K562 (cell line): ENCODE measurements around the gene SNTG2. TPM values are rescaled to one million over a fixed set of nuclear protein-coding genes. Genes with fewer than 3 reads are reported as not detected.

ENCODE experiments used
- ATAC-seq: fragments of 200-7000 bp; cut with Tn5 transposase; 3 replicates; pipeline ENCODE4 v1.9.1; 2020; ENCODE audit warnings: moderate library complexity
- BruUV-seq: library from RNA; stranded (reverse); fragments of 400-500 nt; replicated peaks from 2 replicates; lab custom pipeline; 2021; lab: Mats Ljungman, UMichigan
- CTCF ChIA-PET: fragments of 300-600 bp; formaldehyde crosslinking; extraction: SDS; loops from one replicate; lab custom pipeline; 2021; ENCODE audit warnings: low intra/inter-chr PET ratio; lab: Yijun Ruan, JAX
- POLR2A ChIA-PET: fragments of 300-600, 350-650 bp; sonication (Branson Sonifier 250); formaldehyde crosslinking; extraction: SDS; loops from one replicate; lab custom pipeline; 2021; ENCODE audit warnings: antibody characterized with exemption, inconsistent platforms; lab: Yijun Ruan, JAX
- DNase-seq, 4 experiments: peaks; one replicate each; pipeline versions ENCODE4 v3.0.0 to v3.0.0-alpha.2; 2011 to 2018; ENCODE audit warnings: low spot score in 3 of 4, mixed read lengths in 3 of 4; ENCODE audit errors: extremely low read depth in 1 of 4
- FAIRE-seq: peaks from 2 replicates; lab custom pipeline; 2011; peaks lifted over from hg19 to GRCh38; lab: Jason Lieb, UNC
- H2AFZ ChIP-seq: 2 replicates; pipeline ENCODE4 v1.6.0; 2011; ENCODE audit warnings: low read depth, low read length, control low read depth, inconsistent platforms
- H3K27ac ChIP-seq: fragments of 200-600 bp; 3 replicates; pipeline ENCODE4 v1.8.0; 2011; ENCODE audit warnings: low read depth, mild to moderate bottlenecking, control low read depth, inconsistent platforms, low read length, moderate library complexity, mixed read lengths; ENCODE audit errors: extremely low read depth
- H3K27me3 ChIP-seq, 2 experiments: fragments of 300-600 bp in 1 of 2; 2 replicates in 1 of 2; 3 replicates in 1 of 2; pipeline versions ENCODE4 v1.6.0 to v1.8.0; 2011; ENCODE audit warnings: inconsistent platforms in 2 of 2, low read length in 2 of 2, mild to moderate bottlenecking in 1 of 2, mixed read lengths in 1 of 2, moderate library complexity in 1 of 2; ENCODE audit not compliant: control insufficient read depth in 2 of 2, insufficient read depth in 2 of 2
- H3K36me3 ChIP-seq: fragments of 300-600 bp; 3 replicates; pipeline ENCODE4 v1.8.0; 2011; ENCODE audit warnings: mild to moderate bottlenecking, low read length, inconsistent platforms; ENCODE audit not compliant: control insufficient read depth, insufficient read depth
- H3K4me1 ChIP-seq, 2 experiments: fragments of 200-600 bp in 1 of 2; replicated peaks in 1 of 2; 2 replicates in 1 of 2; 3 replicates in 1 of 2; pipeline versions ENCODE4 v1.5.1 to v1.8.0; 2011; ENCODE audit warnings: inconsistent platforms in 2 of 2, low read length in 2 of 2, mild to moderate bottlenecking in 1 of 2, mixed read lengths in 1 of 2, moderate library complexity in 1 of 2; ENCODE audit not compliant: control insufficient read depth in 2 of 2, insufficient read depth in 2 of 2
- H3K4me2 ChIP-seq: 2 replicates; pipeline ENCODE4 v1.6.1; 2011; ENCODE audit warnings: low read length, control low read depth, inconsistent platforms, mixed read lengths; ENCODE audit not compliant: insufficient read depth
- H3K4me3 ChIP-seq: fragments of 200-600 bp; sonication (generic), shearing (Covaris generic); 2 replicates; pipeline ENCODE4 v1.5.1; 2016; ENCODE audit warnings: control low read depth, inconsistent platforms
- H3K79me2 ChIP-seq: fragments of 200-600 bp; 3 replicates; pipeline ENCODE4 v1.8.0; 2011; ENCODE audit warnings: low read length, inconsistent platforms; ENCODE audit not compliant: control insufficient read depth, insufficient read depth
- H3K9ac ChIP-seq, 2 experiments: 2 replicates each; pipeline versions ENCODE4 v1.6.0 to v1.6.1; 2011; ENCODE audit warnings: low read depth in 2 of 2, low read length in 2 of 2, control low read depth in 1 of 2, inconsistent platforms in 1 of 2, mild to moderate bottlenecking in 1 of 2, mixed read lengths in 1 of 2; ENCODE audit not compliant: insufficient read depth in 1 of 2
- H3K9me1 ChIP-seq: one replicate; pipeline ENCODE4 v1.6.0; 2011; ENCODE audit warnings: inconsistent platforms, mild to moderate bottlenecking, low read length, moderate library complexity; ENCODE audit not compliant: control insufficient read depth, insufficient read depth
- H3K9me3 ChIP-seq: replicated peaks from 2 replicates; pipeline ENCODE4 v1.5.1; 2011; ENCODE audit warnings: low read depth, low read length, inconsistent platforms; ENCODE audit not compliant: control insufficient read depth, insufficient read depth
- H4K20me1 ChIP-seq: replicated peaks from 2 replicates; pipeline ENCODE4 v1.6.1; 2011; ENCODE audit warnings: low read length, inconsistent platforms, mixed read lengths; ENCODE audit not compliant: control insufficient read depth, insufficient read depth
- ARHGAP35 ChIP-seq: fragments of 450-650 bp; IDR thresholded peaks from 2 replicates; pipeline ENCODE4 v1.6.1; 2018; ENCODE audit not compliant: partially characterized antibody
- HDAC8 ChIP-seq: fragments of 450-650 bp; IDR thresholded peaks from 2 replicates; pipeline ENCODE4 v1.6.1; 2016; ENCODE audit warnings: mild to moderate bottlenecking, missing genetic modification characterization, moderate library complexity, missing compliant biosample characterization
- HMG20B ChIP-seq: fragments of 250-450 bp; sonication (Bioruptor Pico); IDR thresholded peaks from 2 replicates; pipeline ENCODE4 v1.5.0; 2021; ENCODE audit warnings: mild to moderate bottlenecking
- HNRNPH1 ChIP-seq: fragments of 200-400 bp; formaldehyde crosslinking; optimal IDR thresholded peaks from 2 replicates; pipeline ENCODE3; 2017; ENCODE audit warnings: low read depth, mild to moderate bottlenecking, low read length, moderate library complexity
- HNRNPLL ChIP-seq: fragments of 200-400 bp; formaldehyde crosslinking; IDR thresholded peaks from 2 replicates; pipeline ENCODE4 v1.6.1; 2017; ENCODE audit warnings: low read length, low read depth, mild to moderate bottlenecking; ENCODE audit not compliant: poor library complexity, severe bottlenecking
- NR0B1 ChIP-seq: fragments of 450-650 bp; IDR thresholded peaks from one replicate; pipeline ENCODE4 v1.6.1; 2018; ENCODE audit warnings: mild to moderate bottlenecking, moderate library complexity; ENCODE audit not compliant: partially characterized antibody
- SMARCA5 ChIP-seq: fragments of 450-650 bp; IDR thresholded peaks from 2 replicates; pipeline ENCODE4 v1.6.1; 2016
- SNAPC5 ChIP-seq: fragments of 250-450 bp; sonication (Bioruptor Pico); IDR thresholded peaks from 2 replicates; pipeline ENCODE4 v1.8.0; 2021; ENCODE audit warnings: moderate library complexity, mild to moderate bottlenecking, inconsistent platforms
- ZBTB9 ChIP-seq: fragments of 450-650 bp; formaldehyde crosslinking; IDR thresholded peaks from 2 replicates; pipeline ENCODE4 v1.4.0; 2020; ENCODE audit warnings: mild to moderate bottlenecking, moderate library complexity
- ZNF75A ChIP-seq: fragments of 450-650 bp; formaldehyde crosslinking; IDR thresholded peaks from 2 replicates; pipeline ENCODE4 v1.4.0; 2020; ENCODE audit warnings: mild to moderate bottlenecking
- WGBS: fragments of 100-300 bp; shearing (Covaris generic); methylation state at CpG from one replicate; pipeline ENCODE4 v1.1.6; 2016; ENCODE audit warnings: low coverage, mixed read lengths; ENCODE audit not compliant: insufficient coverage; ENCODE audit errors: missing lambda C conversion rate; 5-methylcytosine and 5-hydroxymethylcytosine counted together
- in situ Hi-C: fragments of 300-500 bp; cut with MboI; formaldehyde crosslinking; loops from 4 replicates; pipeline ENCODE4 v1.15.0; 2018; ENCODE audit warnings: inconsistent platforms, mixed read lengths
- intact Hi-C: fragments of 100-400 bp; cut with micrococcal nuclease; formaldehyde crosslinking; loops from 2 replicates; pipeline ENCODE4 v1.14.2; 2022
- polyA plus RNA-seq, 8 experiments: library from polyadenylated mRNA; depleted of rRNA in 4 of 8; stranded (reverse) in 5 of 8; unstranded in 3 of 8; fragments of >200 nt; fragmentation: Nextera tagmentation in 2 of 8; fragmentation: Illumina TruSeq in 1 of 8; extraction: Ambion mirVana in 2 of 8; extraction: Trizol in 1 of 8; gene quantifications; 2 replicates each; pipeline versions ENCODE4 v1.2.1 to v1.2.3, GENCODE V29; 2011 to 2014; ENCODE audit warnings: inconsistent platforms in 1 of 8, missing spikeins in 1 of 8
- total RNA-seq, 7 experiments: library from RNA; depleted of rRNA in 6 of 7; stranded (reverse); fragments of >200 nt in 6 of 7; fragmentation: Illumina TruSeq in 2 of 7; extraction: Trizol in 2 of 7; gene quantifications; 2 replicates each; pipeline versions ENCODE4 v1.2.1 to v1.2.3, GENCODE V29; 2011 to 2021; ENCODE audit warnings: low replicate concordance in 1 of 7

SNTG2 gene
- total and polyA plus RNA-seq, 9 of the 15 experiments (the other 6 are each of a cell fraction or from before 2014, with no cell fraction given) = not detected

- intact Hi-C loops = no loop called here
Measured at GRCh38 chr2:1046067-1046466, 95.4 kb downstream of the SNTG2 start.

More at GRCh38 chr2:1046067-1046466, 95.4 kb downstream of the SNTG2 start:
- TF ChIP-seq HNRNPH1 (no peak), HDAC8 (tag) (no peak), ZNF75A (CRISPR knock-in tag) (no peak), SMARCA5 (no peak), NR0B1 (no peak), ARHGAP35 (no peak), SNAPC5 (CRISPR knock-in tag) (no peak), ZBTB9 (CRISPR knock-in tag) (no peak), HMG20B (CRISPR knock-in tag) (no peak), HNRNPLL (no peak)
- no peaks in the 10 kb centered on the region for H3K9me1 ChIP-seq
- H3K27me3 ChIP-seq = no peaks in the 10 kb centered on the region
- BruUV-seq = no TSS peak
- no peaks in the 10 kb centered on the region for H3K4me1 ChIP-seq
- no peaks in the 10 kb centered on the region for H3K36me3 ChIP-seq
- ChIA-PET POLR2A (no interaction called here), CTCF (no interaction called here)
- H4K20me1 ChIP-seq = no peaks in the 10 kb centered on the region
- H3K27ac ChIP-seq = no peak overlapping the region
- H3K4me2 ChIP-seq = no peak overlapping the region
- no peak for DNase-seq
- no peaks in the 10 kb centered on the region for H3K9me3 ChIP-seq
- no peak overlapping the region for H3K4me3 ChIP-seq
- no peak overlapping the region for H3K9ac ChIP-seq
- in situ Hi-C loops = no loop called here
- whole genome bisulfite sequencing = 0% methylated on average over 4 of the region's 4 CpGs
- H3K79me2 ChIP-seq = no peaks in the 10 kb centered on the region
- H2AFZ ChIP-seq = no peak overlapping the region
- FAIRE-seq = no peak
- ATAC-seq = no peak
